Measurements from ENCODE around the gene UFSP2. TPM values are rescaled to one million over a fixed set of nuclear protein-coding genes. Genes with fewer than 3 reads are reported as not detected.
"Not testable (repeated sequence)": the region's sequence is repeated elsewhere in the genome, so short reads cannot be mapped to it uniquely, and the experiment has no call there.

Gene UFSP2
- total RNA-seq, 1 donor from 2014 or later: 40.0 TPM

GRCh38 chr4:185383451-185383850 is 42.3 kb downstream of the UFSP2 start:
- no peak for DNase-seq

- no peak for DNase-seq
Observed at GRCh38 chr4:185382754-185383153, 43.0 kb downstream of the UFSP2 start.

DNA sequence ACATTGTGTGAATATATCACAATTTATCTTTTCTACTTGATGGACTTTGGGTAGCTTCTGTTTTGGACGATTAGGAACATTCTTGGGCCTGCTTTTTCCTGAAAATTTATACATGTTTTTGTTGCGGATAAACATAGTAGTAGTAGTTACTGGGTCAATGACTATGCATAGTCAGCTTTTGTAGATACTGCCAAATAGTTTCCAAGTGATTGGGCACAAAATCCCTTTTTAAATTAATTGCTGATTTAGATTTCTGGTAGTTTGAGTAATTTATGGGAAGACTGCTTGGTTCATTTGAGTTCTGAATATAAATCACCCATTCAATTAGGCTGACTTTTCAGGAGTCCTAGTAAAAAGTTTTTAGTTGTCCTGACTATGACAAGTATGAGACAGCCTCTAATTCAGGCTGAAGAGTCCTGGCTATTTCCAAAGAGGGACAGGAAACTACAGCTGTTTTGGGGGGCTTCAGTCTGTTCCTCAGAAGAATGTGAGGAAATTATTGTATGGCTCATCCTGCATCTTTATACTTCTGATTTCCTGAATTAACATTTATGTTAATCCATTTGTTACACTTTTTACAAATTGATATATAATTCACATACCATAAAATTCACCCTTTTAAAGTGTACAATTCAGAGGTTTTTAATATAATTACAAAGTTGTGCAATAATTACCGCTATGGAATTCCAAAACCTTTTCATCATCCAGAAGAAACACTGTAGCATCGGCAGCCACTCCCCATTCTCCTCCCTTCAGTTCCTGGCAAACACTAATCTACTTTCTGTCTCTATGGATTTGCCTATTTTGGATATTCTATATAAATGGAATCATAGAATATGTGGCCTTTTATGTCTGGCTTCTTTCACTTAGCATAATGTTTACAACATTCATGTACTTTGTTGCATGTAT is 44.2 kb downstream of the UFSP2 start:
- DNase-seq: no peak

GRCh38 chr4:185380320-185380719 is 45.4 kb downstream of the UFSP2 start:
- no peak for DNase-seq

- no peak for DNase-seq
Observed at GRCh38 chr4:185379326-185380295, 46.2 kb downstream of the UFSP2 start.

DNA sequence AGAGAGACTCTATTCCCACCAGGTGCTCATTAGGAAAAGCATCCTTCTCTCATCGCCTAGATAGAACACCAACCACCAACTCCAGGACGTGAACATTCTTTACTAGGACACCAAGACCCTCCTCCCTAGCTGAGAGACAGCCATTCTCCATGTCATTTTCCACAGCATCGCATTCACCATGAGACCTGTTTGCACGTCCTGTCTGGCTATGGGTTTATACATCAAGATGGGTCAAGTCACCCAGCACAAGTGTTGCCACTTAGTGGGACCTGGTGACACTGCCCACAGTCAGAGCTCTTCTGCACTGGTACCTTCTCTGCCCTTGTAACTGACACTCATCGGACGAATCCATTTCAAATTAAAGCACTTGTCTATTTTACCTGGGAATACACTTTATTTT is 47.5 kb downstream of the UFSP2 start:
- DNase-seq: no peak

DNA sequence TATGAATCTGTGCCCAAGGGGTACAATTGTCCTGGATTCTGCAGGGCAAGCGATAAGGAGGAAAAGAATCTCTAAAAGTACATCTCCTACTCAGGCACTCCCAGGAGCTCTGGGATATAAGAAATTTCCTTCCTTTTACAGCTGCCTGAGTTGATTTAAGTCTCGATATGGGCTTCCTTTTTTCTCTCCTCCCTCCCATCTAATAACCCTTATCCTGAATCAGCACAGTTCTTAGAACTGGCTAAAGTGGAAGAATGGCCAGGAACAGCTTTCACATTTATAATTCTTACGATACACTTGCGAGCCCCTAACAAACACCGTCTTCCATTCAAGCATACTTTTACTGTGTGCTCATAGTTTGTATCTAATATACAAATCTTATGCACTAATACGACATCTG is 51.2 kb downstream of the UFSP2 start:
- no peak for DNase-seq

DNA sequence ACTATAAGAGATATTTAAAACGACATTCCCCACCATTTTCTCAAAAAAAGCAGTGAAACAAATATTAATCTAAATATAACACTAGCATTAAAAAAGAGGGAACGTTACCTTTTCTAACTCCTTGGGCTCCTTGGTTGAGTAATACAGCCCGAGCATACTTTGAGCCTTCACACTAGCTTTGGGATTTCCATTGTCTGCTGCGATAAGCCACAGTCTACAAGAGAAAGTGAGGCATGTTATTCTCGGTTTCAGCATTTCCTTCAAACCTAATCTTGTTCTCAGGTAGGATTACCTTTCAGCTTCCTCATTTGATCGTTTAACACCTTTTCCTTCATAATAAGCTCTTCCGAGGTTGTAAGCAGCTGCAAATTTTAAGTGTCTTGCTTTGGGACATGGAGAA is 51.7 kb downstream of the UFSP2 start:
- no peak for DNase-seq

DNA sequence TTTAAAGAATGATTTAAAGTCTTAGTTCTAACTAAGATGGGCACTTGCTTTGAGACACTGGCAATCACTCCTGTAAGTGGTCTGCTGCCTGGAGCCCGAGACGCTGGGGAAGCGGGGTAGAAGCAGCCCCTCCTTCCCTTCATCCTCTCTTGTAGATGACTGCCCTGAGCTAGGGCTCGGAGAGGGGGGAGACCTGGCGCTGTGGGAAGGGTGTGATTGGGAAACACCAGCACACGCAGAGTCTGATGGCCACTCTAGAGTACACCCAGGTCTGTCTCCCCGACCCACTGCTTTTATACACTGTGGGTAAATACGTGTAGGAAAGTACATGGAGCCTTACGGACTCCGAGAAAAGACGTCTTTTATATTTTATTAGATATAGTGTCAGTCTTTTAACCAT is 54.1 kb downstream of the UFSP2 start:
- no peak for DNase-seq

DNA sequence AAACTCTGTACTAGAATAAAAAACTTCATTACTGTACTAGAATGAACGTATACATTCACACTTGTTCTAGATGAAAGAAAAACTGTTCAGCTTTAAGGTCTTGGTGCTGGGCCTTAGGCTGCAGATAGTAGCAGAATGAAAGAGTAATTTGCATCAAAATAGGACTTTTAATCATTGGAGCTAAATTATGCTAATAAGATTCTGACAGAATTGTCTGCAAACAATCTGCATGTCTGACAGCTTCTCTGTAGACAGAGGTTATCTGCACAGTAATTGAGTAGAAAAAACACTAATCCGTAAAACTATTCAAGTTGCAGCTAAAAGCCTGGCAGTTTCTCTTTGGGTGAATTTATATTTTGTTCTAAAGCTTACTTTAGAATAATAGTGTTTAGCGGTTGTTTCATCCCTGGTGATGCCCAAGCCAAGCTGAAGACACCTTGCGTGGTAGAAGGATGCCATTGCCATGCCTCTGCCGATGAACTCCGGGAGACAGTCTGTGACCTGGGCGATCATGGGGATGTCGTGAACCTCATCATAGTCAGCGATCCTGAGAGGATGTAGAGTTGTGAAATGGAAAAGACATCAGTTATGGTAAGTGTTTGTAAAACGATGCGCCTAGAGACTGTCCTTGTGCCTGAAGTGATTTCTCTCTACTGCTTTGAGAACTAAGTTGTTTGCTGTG is 55.4 kb downstream of the UFSP2 start:
- DNase-seq: no peak

- no peak for DNase-seq
Observed at GRCh38 chr4:185369731-185370130, 56.0 kb downstream of the UFSP2 start.

DNA sequence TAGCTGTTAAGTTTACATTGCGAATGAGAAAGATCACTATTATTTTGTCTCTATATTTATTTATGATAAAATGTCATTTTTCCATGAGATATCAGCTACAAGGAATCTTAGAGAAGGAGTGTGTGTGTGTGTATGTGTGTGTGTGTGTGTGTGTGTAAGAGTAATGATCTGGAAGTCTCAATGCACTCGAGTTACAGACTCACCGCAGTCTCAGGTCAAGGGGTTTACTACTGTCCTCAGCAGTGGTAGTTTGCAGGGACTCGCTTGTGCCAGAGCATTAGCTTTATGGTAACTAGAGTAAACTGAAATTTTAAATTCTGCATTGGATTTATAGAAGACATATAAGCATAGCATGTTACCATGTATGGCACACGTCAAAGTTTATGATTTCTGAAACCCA is 60.9 kb downstream of the UFSP2 start:
- no peak for DNase-seq

- no peak for DNase-seq
Observed at GRCh38 chr4:185363251-185363650, 62.5 kb downstream of the UFSP2 start.

- DNase-seq: not testable (repeated sequence)
Observed at GRCh38 chr4:185362570-185362969, 63.2 kb downstream of the UFSP2 start.

GRCh38 chr4:185361872-185362271 is 63.9 kb downstream of the UFSP2 start:
- no peak for DNase-seq

DNA sequence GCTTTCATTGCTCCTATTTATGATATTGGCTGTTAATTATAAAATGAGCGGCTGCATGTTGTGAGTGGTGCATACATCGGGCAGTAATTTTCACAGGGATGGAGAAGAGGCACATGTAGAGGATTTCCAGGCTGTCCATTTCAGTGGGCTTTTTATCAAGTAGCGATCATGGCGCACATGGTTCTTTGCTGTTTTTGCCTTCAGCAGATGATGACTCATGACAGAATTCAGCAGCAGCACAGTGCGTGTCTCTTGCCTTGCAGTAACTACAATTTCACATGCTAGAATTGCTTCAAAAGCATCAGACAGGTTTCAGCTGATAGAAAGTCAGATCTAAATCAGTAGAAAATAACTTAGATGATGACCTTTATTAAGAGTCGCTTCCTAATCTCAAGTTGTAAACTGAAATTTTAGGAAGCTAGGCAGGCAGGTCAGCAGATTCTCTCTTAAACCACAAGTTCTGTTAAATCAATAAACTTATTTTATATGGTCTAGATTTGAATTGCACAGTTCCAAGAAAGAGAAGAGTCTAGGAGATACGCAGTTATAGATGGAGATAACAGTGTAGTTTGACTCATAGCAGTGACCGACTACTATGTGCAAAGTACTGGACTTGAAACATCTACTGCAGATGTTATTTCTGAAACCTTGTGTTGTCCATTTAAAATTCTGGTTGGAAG is 65.9 kb downstream of the UFSP2 start:
- peak; percentile 55 for DNase-seq

GRCh38 chr4:185358959-185359358 is 66.8 kb downstream of the UFSP2 start:
- DNase-seq: peak; percentile 29

- peak; percentile 78 for DNase-seq
Observed at GRCh38 chr4:185358514-185358913, 67.2 kb downstream of the UFSP2 start.

DNA sequence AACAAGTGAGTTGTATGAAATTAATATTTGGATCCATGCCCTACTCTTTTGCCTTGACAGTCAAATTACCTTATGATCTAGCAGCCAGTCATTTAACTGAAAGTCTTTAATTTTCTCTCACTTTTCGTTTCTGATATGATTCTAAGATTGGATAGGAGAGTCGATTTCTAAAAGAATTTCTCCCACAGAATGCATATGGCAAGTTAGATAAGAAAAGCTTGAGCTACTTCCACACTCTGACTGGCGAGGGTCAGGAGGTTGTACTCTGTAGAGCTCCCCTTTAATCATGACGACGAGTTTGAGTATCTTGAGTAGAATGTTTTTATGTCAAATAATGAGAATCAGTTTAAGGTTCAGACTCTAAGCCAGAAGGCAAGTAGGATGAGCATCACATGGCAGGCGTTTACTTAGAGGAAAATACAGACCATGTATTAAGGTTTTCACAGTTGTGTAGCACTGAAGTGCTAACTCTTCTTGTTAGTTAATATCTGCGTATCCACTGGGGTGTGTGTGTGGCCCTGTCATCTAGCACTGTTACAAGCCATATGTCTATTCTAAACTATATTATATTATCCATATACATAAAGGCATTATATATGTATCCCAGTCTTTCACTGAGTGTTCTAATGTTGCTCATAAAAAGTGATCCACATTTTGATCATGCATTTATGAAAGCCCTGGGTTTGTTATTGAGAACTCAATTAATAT is 67.9 kb downstream of the UFSP2 start:
- DNase-seq: no peak

GRCh38 chr4:185357211-185357610 is 68.6 kb downstream of the UFSP2 start:
- no peak for DNase-seq

DNA sequence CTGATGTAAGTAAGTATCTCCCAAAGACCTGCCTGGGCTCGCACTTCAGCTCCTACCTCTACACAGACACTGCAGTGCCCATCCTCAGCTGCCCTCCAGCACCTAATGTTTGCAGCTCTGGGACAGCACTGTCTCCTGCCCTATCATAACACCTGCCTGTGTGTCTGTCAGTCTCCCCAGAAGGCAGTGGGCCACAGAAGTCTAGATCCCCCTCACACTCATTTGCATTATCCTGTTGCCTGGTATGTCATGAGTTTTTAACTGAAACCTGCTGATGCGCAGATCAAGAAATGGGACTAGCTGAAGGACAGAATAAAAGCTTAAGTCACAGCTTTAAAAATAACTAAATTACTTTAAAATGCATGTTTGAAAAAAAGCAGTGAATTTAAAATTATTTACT is 73.0 kb downstream of the UFSP2 start:
- no peak for DNase-seq

DNA sequence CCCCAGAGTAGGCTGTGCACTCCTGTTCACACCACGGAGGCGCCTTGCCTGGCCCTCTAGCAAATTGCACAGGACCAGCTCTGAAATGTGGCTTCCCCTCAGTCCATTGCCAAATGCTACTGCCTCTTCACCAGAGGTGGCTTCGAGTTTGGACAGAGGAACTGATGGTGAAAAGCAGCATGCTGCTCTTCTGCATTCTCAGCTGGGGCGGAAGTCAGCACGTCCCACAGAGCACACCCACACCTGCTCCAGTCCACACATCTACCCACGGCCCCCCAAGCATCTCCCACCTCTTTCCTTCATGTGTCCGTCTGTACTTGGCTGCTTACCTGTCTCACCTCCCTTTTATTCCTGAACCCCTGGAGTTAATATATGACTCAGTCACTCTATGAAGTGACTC is 73.6 kb downstream of the UFSP2 start:
- DNase-seq: no peak

Measured in dermis blood vessel endothelial cell (primary cell).